GM12878 (cell line): Measurements from ENCODE around the gene PCNX1. TPM values are rescaled to one million over a fixed set of nuclear protein-coding genes. Genes with fewer than 3 reads are reported as not detected.

Source experiments
- ATAC-seq: fragments of 200-7000 bp; cut with Tn5 transposase; 3 replicates; pipeline ENCODE4 v1.9.1; 2020; ENCODE audit warnings: mild to moderate bottlenecking, moderate library complexity
- BruUV-seq: library from RNA; stranded (reverse); fragments of 400-500 nt; replicated peaks from 2 replicates; lab custom pipeline; 2021; lab: Mats Ljungman, UMichigan
- CTCF ChIA-PET: fragments of 300-600 bp; sonication (Branson Sonifier 250); formaldehyde crosslinking; extraction: SDS; loops from one replicate; lab custom pipeline; 2021; ENCODE audit warnings: inconsistent platforms; lab: Yijun Ruan, JAX
- POLR2A ChIA-PET: fragments of 350-600 bp; formaldehyde crosslinking; extraction: SDS; loops from one replicate; lab custom pipeline; 2021; ENCODE audit warnings: inconsistent platforms; lab: Charles Lee
- RAD21 ChIA-PET: fragments of 300-600 bp; sonication (Branson Sonifier 250); formaldehyde crosslinking; loops from one replicate; lab custom pipeline; 2023; ENCODE audit warnings: antibody characterized with exemption; ENCODE audit not compliant: unreplicated experiment; lab: Charles Lee
- SMC1A ChIA-PET: fragments of 300-600 bp; sonication (Branson Sonifier 250); formaldehyde crosslinking; loops from one replicate; lab custom pipeline; 2023; ENCODE audit not compliant: unreplicated experiment, uncharacterized antibody; lab: Charles Lee
- DNase-seq: peaks from one replicate; pipeline ENCODE4 v3.0.0-alpha.2; 2011; ENCODE audit warnings: low read depth, low spot score
- FAIRE-seq: peaks from 3 replicates; lab custom pipeline; 2011; peaks lifted over from hg19 to GRCh38; lab: Jason Lieb, UNC
- H2AFZ ChIP-seq: 2 replicates; pipeline ENCODE4 v1.6.0; 2011; ENCODE audit warnings: low read depth, low read length, control low read depth; ENCODE audit not compliant: control insufficient read depth
- H3K27ac ChIP-seq: 2 replicates; pipeline ENCODE4 v1.5.1; 2011; ENCODE audit warnings: control low read depth; ENCODE audit not compliant: control insufficient read depth, insufficient read depth
- H3K27me3 ChIP-seq, 2 experiments: replicated peaks in 1 of 2; 2 replicates each; pipeline versions ENCODE4 v1.6.0 to v1.6.1; 2011; ENCODE audit warnings: low read length in 1 of 2; ENCODE audit not compliant: control insufficient read depth in 2 of 2, insufficient read depth in 2 of 2
- H3K36me3 ChIP-seq, 2 experiments: 2 replicates each; pipeline ENCODE4 v1.5.1; 2011; ENCODE audit warnings: low read length in 1 of 2; ENCODE audit not compliant: control insufficient read depth in 2 of 2, insufficient read depth in 2 of 2
- H3K4me1 ChIP-seq: 2 replicates; pipeline ENCODE4 v1.6.1; 2011; ENCODE audit warnings: mild to moderate bottlenecking, low read length, moderate library complexity, mixed read lengths; ENCODE audit not compliant: control insufficient read depth, insufficient read depth
- H3K4me2 ChIP-seq: 2 replicates; pipeline ENCODE4 v1.6.0; 2011; ENCODE audit warnings: control low read depth; ENCODE audit not compliant: control insufficient read depth, insufficient read depth
- H3K4me3 ChIP-seq: fragments of 200-600 bp; sonication (generic); 2 replicates; pipeline ENCODE4 v1.5.1; 2016
- H3K79me2 ChIP-seq: 2 replicates; pipeline ENCODE4 v1.6.0; 2011; ENCODE audit warnings: low read length; ENCODE audit not compliant: control insufficient read depth, insufficient read depth
- H3K9ac ChIP-seq: 2 replicates; pipeline ENCODE4 v1.8.0; 2011; ENCODE audit warnings: low read length, control low read depth, mixed read lengths; ENCODE audit not compliant: control insufficient read depth, insufficient read depth
- H3K9me3 ChIP-seq: replicated peaks from 3 replicates; pipeline ENCODE4 v1.5.1; 2011; ENCODE audit warnings: mild to moderate bottlenecking, low read length; ENCODE audit not compliant: control insufficient read depth, insufficient read depth
- H4K20me1 ChIP-seq: 2 replicates; pipeline ENCODE4 v1.6.0; 2011; ENCODE audit not compliant: control insufficient read depth, insufficient read depth
- BHLHE40 ChIP-seq, 2 experiments: fragments of 450-650 bp in 1 of 2; IDR thresholded peaks; 2 replicates each; pipeline ENCODE4 v1.6.1; 2011 to 2017; ENCODE audit warnings: low read depth in 2 of 2, borderline replicate concordance in 1 of 2, improper control_type of control experiment in 1 of 2, low read length in 1 of 2, mild to moderate bottlenecking in 1 of 2
- KAT2A ChIP-seq: conservative IDR thresholded peaks from 2 replicates; pipeline ENCODE4 v1.6.1; 2011; ENCODE audit warnings: low read depth, low read length; ENCODE audit not compliant: control insufficient read depth
- MTA2 ChIP-seq: fragments of 450-650 bp; IDR thresholded peaks from 2 replicates; pipeline ENCODE4 v1.6.1; 2016; ENCODE audit warnings: low read depth, mild to moderate bottlenecking, moderate library complexity
- POLR2AphosphoS2 ChIP-seq: IDR thresholded peaks from 2 replicates; pipeline ENCODE4 v1.6.1; 2011; ENCODE audit warnings: low read depth, mild to moderate bottlenecking, low read length, improper control_type of control experiment, moderate library complexity
- SIX5 ChIP-seq: IDR thresholded peaks from 2 replicates; pipeline ENCODE4 v1.6.1; 2011; ENCODE audit warnings: mild to moderate bottlenecking, low read depth, low read length, moderate library complexity; ENCODE audit not compliant: severe bottlenecking
- SMC3 ChIP-seq: IDR thresholded peaks from 2 replicates; pipeline ENCODE4 v1.6.1; 2011; ENCODE audit warnings: low read length, improper control_type of control experiment, borderline replicate concordance
- TAF1 ChIP-seq: IDR thresholded peaks from 2 replicates; pipeline ENCODE4 v1.6.1; 2011; ENCODE audit warnings: mild to moderate bottlenecking, low read depth, low read length, borderline replicate concordance
- TBL1XR1 ChIP-seq: IDR thresholded peaks from 2 replicates; pipeline ENCODE4 v1.6.1; 2012; ENCODE audit warnings: low read depth, low read length, improper control_type of control experiment
- USF2 ChIP-seq: IDR thresholded peaks from 2 replicates; pipeline ENCODE4 v1.6.1; 2011; ENCODE audit warnings: low read depth, low read length, improper control_type of control experiment, borderline replicate concordance
- YY1 ChIP-seq: IDR thresholded peaks from 2 replicates; pipeline ENCODE4 v1.6.1; 2011; ENCODE audit warnings: low read depth, mild to moderate bottlenecking, low read length
- ZNF207 ChIP-seq: fragments of 450-650 bp; IDR thresholded peaks from 2 replicates; pipeline ENCODE4 v1.6.1; 2014; ENCODE audit warnings: antibody characterized with exemption, mild to moderate bottlenecking, borderline replicate concordance
- ZNF274 ChIP-seq: IDR thresholded peaks from one replicate; pipeline ENCODE4 v1.8.0; 2011; ENCODE audit not compliant: insufficient read length, insufficient read depth
- ZNF622 ChIP-seq: fragments of 450-650 bp; IDR thresholded peaks from 2 replicates; pipeline ENCODE4 v1.6.1; 2017; ENCODE audit warnings: mild to moderate bottlenecking, inconsistent platforms
- WGBS: methylation state at CpG from one replicate; pipeline ENCODE4 v1.1.6; 2016; ENCODE audit warnings: low lambda C conversion rate; ENCODE audit not compliant: insufficient replicate concordance, insufficient coverage; ENCODE audit errors: missing lambda C conversion rate; 5-methylcytosine and 5-hydroxymethylcytosine counted together
- in situ Hi-C: fragments of 300-500 bp; cut with MboI; formaldehyde crosslinking; loops from 9 replicates; pipeline ENCODE4 v1.14.3; 2018; ENCODE audit warnings: mixed read lengths
- intact Hi-C: fragments of 100-400 bp; cut with micrococcal nuclease; formaldehyde crosslinking; loops from one replicate; pipeline ENCODE4 v1.14.2; 2022; ENCODE audit not compliant: unreplicated experiment
- polyA plus RNA-seq, 11 experiments: library from polyadenylated mRNA; depleted of rRNA in 4 of 11; unstranded in 6 of 11; stranded (reverse) in 5 of 11; fragments of >200 nt; fragmentation: Nextera tagmentation in 4 of 11; fragmentation: Illumina TruSeq in 1 of 11; extraction: Ambion mirVana in 4 of 11; extraction: Trizol in 1 of 11; gene quantifications; 1 replicate in 1 of 11; 2 replicates in 10 of 11; pipeline versions ENCODE4 v1.2.1 to v1.2.3, GENCODE V29; 2011 to 2016; ENCODE audit warnings: inconsistent platforms in 2 of 11, missing spikeins in 2 of 11, low read depth in 1 of 11
- total RNA-seq, 4 experiments: library from RNA; depleted of rRNA in 3 of 4; stranded (reverse); fragments of >200 nt in 3 of 4; fragmentation: Illumina TruSeq in 1 of 4; extraction: Trizol in 1 of 4; gene quantifications; 2 replicates each; pipeline versions ENCODE4 v1.2.1 to v1.2.3, GENCODE V29; 2013 to 2021
- TF ChIP-seq, protein P1 (sequence below): fragments of 450-650 bp; IDR thresholded peaks from 2 replicates; pipeline ENCODE4 v1.6.1; 2017; ENCODE audit warnings: mild to moderate bottlenecking, moderate library complexity
- TF ChIP-seq, protein P2 (sequence below): fragments of 450-650 bp; IDR thresholded peaks from 2 replicates; pipeline ENCODE4 v1.6.1; 2017; ENCODE audit warnings: borderline replicate concordance

Gene PCNX1
- total and polyA plus RNA-seq, 10 of the 15 experiments (the other 5 are each of a cell fraction or from before 2014, with no cell fraction given), result 4.6 to 53.9 (median 20.5) TPM

DNA sequence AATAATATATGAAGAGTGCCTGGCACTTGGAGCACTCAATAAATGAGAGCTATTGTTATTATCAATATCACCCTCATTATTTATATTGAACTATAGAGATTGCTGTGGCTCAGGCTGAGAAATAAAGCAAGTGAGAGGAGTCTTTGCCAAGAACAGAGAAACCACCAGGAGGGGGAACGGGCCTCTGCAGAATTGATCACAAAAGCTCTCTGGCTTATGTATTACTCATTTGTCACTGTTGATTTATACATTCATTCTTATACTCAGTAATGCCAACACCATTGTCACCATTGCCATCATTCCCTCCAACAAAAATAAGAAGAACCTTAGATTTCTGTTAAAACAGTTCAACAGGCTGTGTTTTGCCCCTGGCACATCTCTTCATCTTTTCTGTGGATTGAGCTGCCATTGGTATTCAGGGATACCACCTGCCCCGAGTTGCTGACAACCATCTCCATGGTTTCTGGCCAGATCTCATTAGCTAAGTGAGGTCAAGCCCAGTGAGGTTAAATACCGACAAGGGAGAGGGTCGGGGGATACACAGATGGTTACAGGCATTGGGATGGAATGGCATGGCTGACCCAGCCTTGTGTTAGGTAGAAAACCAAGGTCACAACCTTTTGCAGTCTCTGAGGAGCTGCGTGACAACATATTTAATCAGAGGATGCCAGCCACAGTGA is 21.8 kb upstream of the PCNX1 start:
- in situ Hi-C loops (no loop called here), intact Hi-C loops (loop anchor here (1.0 to 5.0 kb wide), 2 partner anchors 23 to 218 kb away; no protein-coding TSS in a partner anchor)
- SMC1A ChIA-PET, result interaction anchor here (0.8 to 9.8 kb wide), 20 partner anchors 9 to 229 kb away, joined by 3 to 89 read pairs (median 6); partner anchors contain the start of gene PCNX1
- H3K36me3 ChIP-seq, result no peaks in the 10 kb centered on the region
- H2AFZ ChIP-seq, result no peak overlapping the region
- POLR2A ChIA-PET, result interaction anchor here (1.1 to 2.1 kb wide), 4 partner anchors 13 to 223 kb away, joined by 3 to 10 read pairs (median 4); no protein-coding TSS in a partner anchor
- peaks cover 78% of the 10 kb centered on the region for H3K4me1 ChIP-seq
- H3K9me3 ChIP-seq, result no peaks in the 10 kb centered on the region
- WGBS, result 53% methylated on average over 5 of the region's 5 CpGs
- H3K4me2 ChIP-seq, result peak overlapping the region; percentile 96
- peak overlapping the region; percentile 98 for H3K27ac ChIP-seq
- no peak overlapping the region for H3K9ac ChIP-seq
- DNase-seq (no peak), ATAC-seq (peak; percentile 7), FAIRE-seq (no peak)
- CTCF ChIA-PET, result interaction anchor here (0.7 to 12.3 kb wide), 12 partner anchors 13 to 112 kb away, joined by 3 to 110 read pairs (median 4); partner anchors contain the start of genes MAP3K9 and PCNX1
- no peaks in the 10 kb centered on the region for H3K27me3 ChIP-seq
- RAD21 ChIA-PET, result interaction anchor here (0.7 to 4.1 kb wide), 9 partner anchors 8 to 76 kb away, joined by 3 to 17 read pairs (median 7); partner anchors contain the start of genes MAP3K9 and PCNX1
- no TSS peak for BruUV-seq
- H3K4me3 ChIP-seq, result no peak overlapping the region
- H4K20me1 ChIP-seq, result no peaks in the 10 kb centered on the region
- no peaks in the 10 kb centered on the region for H3K79me2 ChIP-seq
- TF ChIP-seq POLR2AphosphoS2 (no peak), SMC3 (no peak), MTA2 (no peak), USF2 (no peak), ZNF622 (no peak), ZNF274 (no peak), ZNF207 (no peak), SIX5 (no peak), TAF1 (no peak), TBL1XR1 (no peak), KAT2A (no peak), BHLHE40 (IDR thresholded peaks at IDR 0.05; ENCODE audit: borderline replicate concordance in 1 of 2, low read depth in 2 of 2, low read length in 1 of 2) (no peak), YY1 (no peak)
- TF ChIP-seq, protein P1, sequence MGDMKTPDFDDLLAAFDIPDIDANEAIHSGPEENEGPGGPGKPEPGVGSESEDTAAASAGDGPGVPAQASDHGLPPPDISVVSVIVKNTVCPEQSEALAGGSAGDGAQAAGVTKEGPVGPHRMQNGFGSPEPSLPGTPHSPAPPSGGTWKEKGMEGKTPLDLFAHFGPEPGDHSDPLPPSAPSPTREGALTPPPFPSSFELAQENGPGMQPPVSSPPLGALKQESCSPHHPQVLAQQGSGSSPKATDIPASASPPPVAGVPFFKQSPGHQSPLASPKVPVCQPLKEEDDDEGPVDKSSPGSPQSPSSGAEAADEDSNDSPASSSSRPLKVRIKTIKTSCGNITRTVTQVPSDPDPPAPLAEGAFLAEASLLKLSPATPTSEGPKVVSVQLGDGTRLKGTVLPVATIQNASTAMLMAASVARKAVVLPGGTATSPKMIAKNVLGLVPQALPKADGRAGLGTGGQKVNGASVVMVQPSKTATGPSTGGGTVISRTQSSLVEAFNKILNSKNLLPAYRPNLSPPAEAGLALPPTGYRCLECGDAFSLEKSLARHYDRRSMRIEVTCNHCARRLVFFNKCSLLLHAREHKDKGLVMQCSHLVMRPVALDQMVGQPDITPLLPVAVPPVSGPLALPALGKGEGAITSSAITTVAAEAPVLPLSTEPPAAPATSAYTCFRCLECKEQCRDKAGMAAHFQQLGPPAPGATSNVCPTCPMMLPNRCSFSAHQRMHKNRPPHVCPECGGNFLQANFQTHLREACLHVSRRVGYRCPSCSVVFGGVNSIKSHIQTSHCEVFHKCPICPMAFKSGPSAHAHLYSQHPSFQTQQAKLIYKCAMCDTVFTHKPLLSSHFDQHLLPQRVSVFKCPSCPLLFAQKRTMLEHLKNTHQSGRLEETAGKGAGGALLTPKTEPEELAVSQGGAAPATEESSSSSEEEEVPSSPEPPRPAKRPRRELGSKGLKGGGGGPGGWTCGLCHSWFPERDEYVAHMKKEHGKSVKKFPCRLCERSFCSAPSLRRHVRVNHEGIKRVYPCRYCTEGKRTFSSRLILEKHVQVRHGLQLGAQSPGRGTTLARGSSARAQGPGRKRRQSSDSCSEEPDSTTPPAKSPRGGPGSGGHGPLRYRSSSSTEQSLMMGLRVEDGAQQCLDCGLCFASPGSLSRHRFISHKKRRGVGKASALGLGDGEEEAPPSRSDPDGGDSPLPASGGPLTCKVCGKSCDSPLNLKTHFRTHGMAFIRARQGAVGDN, result no peak
- TF ChIP-seq, protein P2, sequence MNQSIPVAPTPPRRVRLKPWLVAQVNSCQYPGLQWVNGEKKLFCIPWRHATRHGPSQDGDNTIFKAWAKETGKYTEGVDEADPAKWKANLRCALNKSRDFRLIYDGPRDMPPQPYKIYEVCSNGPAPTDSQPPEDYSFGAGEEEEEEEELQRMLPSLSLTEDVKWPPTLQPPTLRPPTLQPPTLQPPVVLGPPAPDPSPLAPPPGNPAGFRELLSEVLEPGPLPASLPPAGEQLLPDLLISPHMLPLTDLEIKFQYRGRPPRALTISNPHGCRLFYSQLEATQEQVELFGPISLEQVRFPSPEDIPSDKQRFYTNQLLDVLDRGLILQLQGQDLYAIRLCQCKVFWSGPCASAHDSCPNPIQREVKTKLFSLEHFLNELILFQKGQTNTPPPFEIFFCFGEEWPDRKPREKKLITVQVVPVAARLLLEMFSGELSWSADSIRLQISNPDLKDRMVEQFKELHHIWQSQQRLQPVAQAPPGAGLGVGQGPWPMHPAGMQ, result no peak
